Thyroid gland (tissue), 4 donors: Measurements from ENCODE around the gene CCL27.
A peak's percentile ranks its signal among the peaks of the same experiment; 100 is the strongest.

ENCODE experiments used
- POLR2A ChIP-seq, 2 donors: fragments of 450-650 bp; IDR thresholded peaks; one replicate each; pipeline ENCODE4 v1.6.1; 2017; ENCODE audit warnings: antibody characterized with exemption in 2 of 2, mild to moderate bottlenecking in 2 of 2, moderate library complexity in 1 of 2
- TF ChIP-seq, protein P1 (sequence below), 6 experiments: fragments of 200-600 bp in 3 of 6; fragments of 450-650 bp in 3 of 6; sonication (generic) in 3 of 6; IDR thresholded peaks; one replicate each; pipeline ENCODE4 v1.5.1; 2016 to 2019; ENCODE audit warnings: antibody characterized with exemption in 6 of 6, mild to moderate bottlenecking in 2 of 6, inconsistent platforms in 1 of 6, moderate library complexity in 1 of 6

DNA sequence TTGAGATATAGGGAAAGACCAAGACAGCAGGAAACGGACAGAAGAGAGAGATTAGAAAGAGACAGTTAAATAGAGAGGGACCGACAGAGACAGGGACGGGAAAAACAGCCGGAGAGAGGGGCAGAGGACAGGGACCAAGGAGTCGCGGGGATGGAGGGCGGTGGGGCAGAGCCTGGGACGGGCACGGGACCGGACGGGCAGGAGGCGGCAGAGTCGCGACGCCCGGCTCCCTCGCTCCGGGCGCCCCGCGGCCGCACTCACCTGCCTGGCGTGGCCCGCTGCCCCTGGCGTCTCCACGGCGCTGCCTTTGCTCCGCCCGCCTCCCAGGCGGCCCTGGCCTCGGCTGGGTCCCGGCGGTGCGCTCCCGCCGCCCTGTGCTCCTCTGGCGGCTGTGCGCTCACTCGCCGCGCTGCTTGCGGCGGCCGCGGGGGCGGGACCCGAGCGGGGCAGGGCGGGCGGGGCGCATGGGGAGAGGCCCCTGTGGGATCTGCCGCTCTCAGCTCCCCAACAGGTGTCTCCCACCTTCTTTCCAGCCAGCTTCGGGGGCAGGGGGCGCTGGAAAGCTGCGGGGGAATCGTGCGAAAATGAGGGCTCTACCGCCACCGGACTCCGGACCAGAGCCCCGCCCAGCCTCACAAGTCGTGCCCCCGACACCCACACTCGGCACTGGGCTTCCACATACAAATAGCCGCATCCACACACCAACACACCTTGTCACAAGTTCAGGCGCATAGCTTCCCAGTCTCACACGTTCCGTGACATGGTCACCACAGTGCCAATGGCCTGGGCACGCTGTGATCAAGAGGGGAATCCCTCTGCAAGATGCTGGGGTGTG, 33.6 kb downstream of the CCL27 start, which contains the start of gene ARID3C:
- TF ChIP-seq, protein P1, sequence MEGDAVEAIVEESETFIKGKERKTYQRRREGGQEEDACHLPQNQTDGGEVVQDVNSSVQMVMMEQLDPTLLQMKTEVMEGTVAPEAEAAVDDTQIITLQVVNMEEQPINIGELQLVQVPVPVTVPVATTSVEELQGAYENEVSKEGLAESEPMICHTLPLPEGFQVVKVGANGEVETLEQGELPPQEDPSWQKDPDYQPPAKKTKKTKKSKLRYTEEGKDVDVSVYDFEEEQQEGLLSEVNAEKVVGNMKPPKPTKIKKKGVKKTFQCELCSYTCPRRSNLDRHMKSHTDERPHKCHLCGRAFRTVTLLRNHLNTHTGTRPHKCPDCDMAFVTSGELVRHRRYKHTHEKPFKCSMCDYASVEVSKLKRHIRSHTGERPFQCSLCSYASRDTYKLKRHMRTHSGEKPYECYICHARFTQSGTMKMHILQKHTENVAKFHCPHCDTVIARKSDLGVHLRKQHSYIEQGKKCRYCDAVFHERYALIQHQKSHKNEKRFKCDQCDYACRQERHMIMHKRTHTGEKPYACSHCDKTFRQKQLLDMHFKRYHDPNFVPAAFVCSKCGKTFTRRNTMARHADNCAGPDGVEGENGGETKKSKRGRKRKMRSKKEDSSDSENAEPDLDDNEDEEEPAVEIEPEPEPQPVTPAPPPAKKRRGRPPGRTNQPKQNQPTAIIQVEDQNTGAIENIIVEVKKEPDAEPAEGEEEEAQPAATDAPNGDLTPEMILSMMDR (IDR thresholded peaks at IDR 0.05), result peak in 1 of 6 experiments; percentile 12
- no peak for TF ChIP-seq POLR2A (IDR thresholded peaks at IDR 0.05)
